Calu3 (cell line): ENCODE measurements around the gene CLPSL2. TPM values are rescaled to one million over a fixed set of nuclear protein-coding genes. Genes with fewer than 3 reads are reported as not detected.

Experiments used
- BruUV-seq: library from RNA; stranded (reverse); fragments of 400-500 nt; replicated peaks from 2 replicates; lab custom pipeline; 2021; lab: Mats Ljungman, UMichigan
- CTCF ChIA-PET: fragments of 300-600 bp; sonication (Branson Sonifier 250); formaldehyde crosslinking; loops from one replicate; lab custom pipeline; 2022; ENCODE audit warnings: antibody characterized with exemption; lab: Charles Lee
- DNase-seq: peaks from one replicate; pipeline ENCODE4 v3.0.0; 2022
- H3K27ac Mint-ChIP-seq: one replicate; pipeline ENCODE4 v1.8.0; 2022; ENCODE audit warnings: mixed read lengths; ENCODE audit not compliant: unreplicated experiment
- H3K27me3 Mint-ChIP-seq: one replicate; pipeline ENCODE4 v1.8.0; 2022; ENCODE audit warnings: mixed read lengths; ENCODE audit not compliant: unreplicated experiment
- H3K36me3 Mint-ChIP-seq: one replicate; pipeline ENCODE4 v1.8.0; 2022; ENCODE audit warnings: mild to moderate bottlenecking, moderate library complexity, mixed read lengths; ENCODE audit not compliant: insufficient read depth, unreplicated experiment
- H3K4me1 Mint-ChIP-seq: one replicate; pipeline ENCODE4 v1.8.0; 2022; ENCODE audit warnings: mild to moderate bottlenecking, low read depth, mixed read lengths; ENCODE audit not compliant: unreplicated experiment
- H3K4me3 Mint-ChIP-seq: one replicate; pipeline ENCODE4 v1.8.0; 2022; ENCODE audit warnings: mild to moderate bottlenecking, low read depth, moderate library complexity, mixed read lengths; ENCODE audit not compliant: unreplicated experiment
- H3K9me3 Mint-ChIP-seq: one replicate; pipeline ENCODE4 v1.8.0; 2022; ENCODE audit warnings: low read depth, mixed read lengths; ENCODE audit not compliant: unreplicated experiment
- CTCF ChIP-seq: fragments of 200-600 bp; IDR thresholded peaks from one replicate; pipeline ENCODE4 v1.8.0; 2022; ENCODE audit warnings: antibody characterized with exemption; ENCODE audit not compliant: unreplicated experiment
- intact Hi-C: fragments of 100-400 bp; cut with micrococcal nuclease; formaldehyde crosslinking; loops from one replicate; pipeline ENCODE4 v1.10.0; 2022; ENCODE audit not compliant: unreplicated experiment
- total RNA-seq: library from RNA; stranded (reverse); gene quantifications from 2 replicates; pipeline ENCODE4 v1.2.3, GENCODE V29; 2022

Gene CLPSL2
- total RNA-seq, 1 experiment from 2014 or later, result not detected

- Mint-ChIP-seq H3K4me1 (peaks cover 21% of the 10 kb centered on the region), H3K36me3 (no peaks in the 10 kb centered on the region), H3K4me3 (no peak overlapping the region), H3K27me3 (peaks cover 18% of the 10 kb centered on the region), H3K27ac (no peak overlapping the region), H3K9me3 (no peaks in the 10 kb centered on the region)
- no TSS peak for BruUV-seq
- peak; percentile 49 for DNase-seq
- TF ChIP-seq CTCF, result no peak
- CTCF ChIA-PET, result interaction anchor here (0.5 to 1.3 kb wide), 9 partner anchors 9 to 213 kb away, joined by 3 to 7 read pairs (median 3); partner anchors contain the start of gene CLPS
- intact Hi-C loops, result loop anchor here (10.0 kb wide), 1 partner anchor 190 kb away; no protein-coding TSS in a partner anchor
Measured at GRCh38 chr6:35754452-35755277, 21.7 kb upstream of the CLPSL2 start.

- CTCF ChIA-PET, result interaction anchor here (0.5 to 1.3 kb wide), 6 partner anchors 15 to 90 kb away, joined by 3 to 5 read pairs (median 3); partner anchors contain the start of gene CLPS
- TF ChIP-seq CTCF, result no peak
- no peaks in the 10 kb centered on the region for H3K36me3 Mint-ChIP-seq
- DNase-seq, result no peak
- intact Hi-C loops, result loop anchor here (10.0 kb wide), 1 partner anchor 189 kb away; no protein-coding TSS in a partner anchor
- no peaks in the 10 kb centered on the region for H3K9me3 Mint-ChIP-seq
- H3K27me3 Mint-ChIP-seq, result peaks cover 25% of the 10 kb centered on the region
- H3K4me1 Mint-ChIP-seq, result peaks cover 21% of the 10 kb centered on the region
- no TSS peak for BruUV-seq
- H3K4me3 Mint-ChIP-seq, result no peak overlapping the region
- H3K27ac Mint-ChIP-seq, result no peak overlapping the region
Measured at GRCh38 chr6:35755278-35755924, 21.0 kb upstream of the CLPSL2 start.

GRCh38 chr6:35757456-35758123 lies 18.8 kb upstream of the CLPSL2 start:
- no peak overlapping the region for H3K27ac Mint-ChIP-seq
- intact Hi-C loops, result loop anchor here (10.0 kb wide), 1 partner anchor 187 kb away; no protein-coding TSS in a partner anchor
- peak; percentile 61 for DNase-seq
- no peak overlapping the region for H3K4me3 Mint-ChIP-seq
- no TSS peak for BruUV-seq
- H3K4me1 Mint-ChIP-seq, result peaks cover 21% of the 10 kb centered on the region
- CTCF ChIA-PET, result interaction anchor here (1.1 kb wide), 1 partner anchor 235 kb away, joined by 9 read pairs; no protein-coding TSS in a partner anchor
- no peaks in the 10 kb centered on the region for H3K9me3 Mint-ChIP-seq
- peak; percentile 45 for TF ChIP-seq CTCF
- H3K36me3 Mint-ChIP-seq, result no peaks in the 10 kb centered on the region
- peaks cover 21% of the 10 kb centered on the region for H3K27me3 Mint-ChIP-seq

GRCh38 chr6:35759426-35759825 lies 17.0 kb upstream of the CLPSL2 start:
- no peak for DNase-seq
- H3K4me1 Mint-ChIP-seq, result peaks cover 20% of the 10 kb centered on the region
- intact Hi-C loops, result loop anchor here (10.0 kb wide), 1 partner anchor 185 kb away; no protein-coding TSS in a partner anchor
- BruUV-seq, result no TSS peak
- H3K9me3 Mint-ChIP-seq, result no peaks in the 10 kb centered on the region
- no peak for TF ChIP-seq CTCF
- no peak overlapping the region for H3K4me3 Mint-ChIP-seq
- H3K27me3 Mint-ChIP-seq, result peaks cover 36% of the 10 kb centered on the region
- H3K36me3 Mint-ChIP-seq, result peaks cover 5% of the 10 kb centered on the region
- CTCF ChIA-PET, result no interaction called here
- H3K27ac Mint-ChIP-seq, result no peak overlapping the region
